DND-41 (cell line): ENCODE data around the gene CCN6.

Experiments used
- ATAC-seq: fragments of 200-7000 bp; cut with Tn5 transposase; 3 replicates; pipeline ENCODE4 v1.9.1; 2021; ENCODE audit warnings: low read depth; ENCODE audit not compliant: insufficient read depth
- DNase-seq: peaks from one replicate; pipeline ENCODE4 v3.0.0-alpha.2; 2020
- H2AFZ ChIP-seq: 2 replicates; pipeline ENCODE4 v1.6.0; 2012; ENCODE audit warnings: low read depth, low read length
- H3K27ac ChIP-seq: 2 replicates; pipeline ENCODE4 v1.5.1; 2012; ENCODE audit warnings: low read length, inconsistent platforms
- H3K27me3 ChIP-seq: fragments of 200-600 bp; sonication (generic); 2 replicates; pipeline ENCODE4 v1.6.0; 2012; ENCODE audit warnings: low read length, mild to moderate bottlenecking, inconsistent platforms; ENCODE audit not compliant: insufficient read depth, poor library complexity
- H3K36me3 ChIP-seq: 2 replicates; pipeline ENCODE4 v1.5.1; 2012; ENCODE audit warnings: low read length, inconsistent platforms; ENCODE audit not compliant: insufficient read depth
- H3K4me1 ChIP-seq: 2 replicates; pipeline ENCODE4 v1.5.1; 2012; ENCODE audit warnings: mild to moderate bottlenecking, low read length; ENCODE audit not compliant: insufficient read depth
- H3K4me2 ChIP-seq: 2 replicates; pipeline ENCODE4 v1.6.0; 2012; ENCODE audit warnings: mild to moderate bottlenecking, moderate library complexity, low read length, inconsistent platforms; ENCODE audit not compliant: insufficient read depth
- H3K4me3 ChIP-seq, 2 experiments: fragments of 200-600 bp in 1 of 2; shearing (Covaris generic) in 1 of 2; 2 replicates each; pipeline ENCODE4 v1.5.1; 2012 to 2016; ENCODE audit warnings: inconsistent platforms in 2 of 2, low read length in 2 of 2, mild to moderate bottlenecking in 2 of 2, low read depth in 1 of 2, moderate library complexity in 1 of 2
- H3K79me2 ChIP-seq: 2 replicates; pipeline ENCODE4 v1.6.0; 2012; ENCODE audit warnings: low read length, inconsistent platforms; ENCODE audit not compliant: insufficient read depth
- H3K9ac ChIP-seq: 2 replicates; pipeline ENCODE4 v1.6.0; 2012; ENCODE audit warnings: low read depth, mild to moderate bottlenecking, inconsistent platforms, low read length, moderate library complexity
- H3K9me3 ChIP-seq: 2 replicates; pipeline ENCODE4 v1.5.1; 2012; ENCODE audit warnings: low read length, moderate library complexity, mild to moderate bottlenecking, inconsistent platforms; ENCODE audit not compliant: insufficient read depth, severe bottlenecking
- H4K20me1 ChIP-seq: 2 replicates; pipeline ENCODE4 v1.6.0; 2012; ENCODE audit warnings: low read length; ENCODE audit not compliant: insufficient read depth
- CTCF ChIP-seq: IDR thresholded peaks from 2 replicates; pipeline ENCODE4 v1.5.1; 2012; ENCODE audit warnings: borderline replicate concordance, low read length, moderate library complexity, mild to moderate bottlenecking; ENCODE audit not compliant: poor library complexity, severe bottlenecking; ENCODE audit errors: extremely low read depth
- EZH2 ChIP-seq: IDR thresholded peaks from 3 replicates; pipeline ENCODE4 v1.6.1; 2012; ENCODE audit warnings: borderline replicate concordance, low read depth, mild to moderate bottlenecking, moderate library complexity, low read length, inconsistent platforms; ENCODE audit not compliant: severe bottlenecking

CCN6 gene

DNA sequence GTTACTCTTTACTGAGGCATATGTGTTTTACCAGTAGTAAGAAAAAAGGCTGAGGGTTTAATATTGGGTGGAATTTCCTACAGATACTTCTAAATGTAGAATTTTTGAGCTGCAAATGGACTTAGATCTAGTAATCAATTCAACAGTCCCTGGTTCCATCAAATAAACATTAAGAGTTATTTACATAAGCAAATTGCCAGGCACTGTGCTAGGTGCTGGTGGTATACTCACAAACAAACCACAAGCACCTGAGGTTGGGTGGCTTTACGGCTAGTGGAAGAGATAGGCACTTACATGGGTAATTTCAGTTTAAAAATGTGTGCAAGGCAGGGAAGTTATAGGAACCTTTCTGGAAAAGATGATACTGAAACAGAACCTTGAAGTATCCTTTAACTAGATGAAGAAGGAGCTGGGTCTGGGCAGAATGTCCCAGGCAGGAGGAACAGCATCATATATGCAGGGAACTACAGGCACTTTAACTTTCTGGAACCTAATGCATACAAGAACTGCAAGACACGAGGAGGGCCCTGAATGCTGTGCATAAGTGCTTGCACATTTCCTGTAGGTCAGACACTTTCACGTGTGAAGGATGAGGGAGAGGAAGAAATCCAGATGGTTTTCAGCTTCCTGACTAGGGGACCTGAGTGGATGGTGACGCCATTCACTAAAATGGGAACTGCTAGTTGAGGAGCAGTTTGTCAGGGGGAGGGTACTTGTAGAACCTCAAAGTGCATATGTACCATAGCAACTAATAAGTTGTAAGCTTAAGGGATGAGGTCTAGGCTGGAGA, 4.5 kb downstream of the CCN6 start:
- DNase-seq, result no peak
- no peaks in the 10 kb centered on the region for H3K4me1 ChIP-seq
- no peaks in the 10 kb centered on the region for H3K79me2 ChIP-seq
- no peak overlapping the region for H3K4me3 ChIP-seq
- no peak overlapping the region for H2AFZ ChIP-seq
- H3K27me3 ChIP-seq, result no peaks in the 10 kb centered on the region
- no peak overlapping the region for H3K4me2 ChIP-seq
- H3K9me3 ChIP-seq, result no peaks in the 10 kb centered on the region
- H3K27ac ChIP-seq, result no peak overlapping the region
- no peaks in the 10 kb centered on the region for H3K36me3 ChIP-seq
- no peaks in the 10 kb centered on the region for H4K20me1 ChIP-seq
- ATAC-seq, result no peak
- no peak for TF ChIP-seq CTCF
- TF ChIP-seq EZH2, result no peak
- no peak overlapping the region for H3K9ac ChIP-seq

- TF ChIP-seq CTCF, result no peak
- no peak for TF ChIP-seq EZH2
- Histone ChIP-seq H4K20me1 (no peaks in the 10 kb centered on the region), H3K4me2 (no peak overlapping the region), H3K27ac (no peak overlapping the region), H3K9ac (no peak overlapping the region), H3K36me3 (no peaks in the 10 kb centered on the region), H3K4me1 (no peaks in the 10 kb centered on the region), H3K27me3 (no peaks in the 10 kb centered on the region), H2AFZ (no peak overlapping the region), H3K79me2 (no peaks in the 10 kb centered on the region), H3K4me3 (no peak overlapping the region), H3K9me3 (no peaks in the 10 kb centered on the region)
- DNase-seq (no peak), ATAC-seq (no peak)
Measured at GRCh38 chr6:112061605-112062004, 7.7 kb downstream of the CCN6 start.

DNA sequence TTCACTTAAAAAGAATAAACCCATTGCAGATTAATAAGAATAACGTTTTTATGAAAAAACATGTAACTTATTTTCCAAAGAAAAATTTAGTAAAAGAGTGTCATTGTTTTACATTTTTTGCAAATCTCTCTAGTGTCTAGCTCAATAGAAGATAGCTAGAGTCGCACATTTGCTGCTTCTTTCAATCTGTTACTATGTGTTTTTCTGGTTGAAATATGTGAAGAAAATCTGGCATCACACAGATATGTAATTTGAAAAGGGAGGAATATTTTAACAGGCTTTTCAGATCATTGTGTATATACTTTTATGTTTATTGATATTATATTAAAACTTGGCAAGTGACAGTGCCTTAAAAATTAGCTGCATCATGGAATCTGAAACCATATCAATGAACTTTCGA, 9.1 kb downstream of the CCN6 start:
- Histone ChIP-seq H3K4me2 (no peak overlapping the region), H3K27ac (no peak overlapping the region), H3K9me3 (no peaks in the 10 kb centered on the region), H3K4me1 (no peaks in the 10 kb centered on the region), H3K79me2 (no peaks in the 10 kb centered on the region), H2AFZ (no peak overlapping the region), H3K9ac (no peak overlapping the region), H4K20me1 (no peaks in the 10 kb centered on the region), H3K27me3 (no peaks in the 10 kb centered on the region), H3K36me3 (no peaks in the 10 kb centered on the region), H3K4me3 (no peak overlapping the region)
- DNase-seq, result no peak
- no peak for ATAC-seq
- TF ChIP-seq EZH2 (no peak), CTCF (no peak)
